ENCODE results near the gene CTU2.

CTU2 gene

GRCh38 chr16:88681709-88682451 is 24.4 kb upstream of the CTU2 start:
- DNase-seq (ENCODE audit: low spot score), result no peak

- DNase-seq (ENCODE audit: low spot score), result no peak
Measured at GRCh38 chr16:88684569-88685155, 21.6 kb upstream of the CTU2 start.

GRCh38 chr16:88685156-88686061 is 20.9 kb upstream of the CTU2 start:
- no peak for DNase-seq (ENCODE audit: low spot score)

GRCh38 chr16:88686062-88686438 is 20.3 kb upstream of the CTU2 start:
- DNase-seq (ENCODE audit: low spot score), result no peak

- peak; percentile 78 for DNase-seq (ENCODE audit: low spot score)
Measured at GRCh38 chr16:88686439-88687253, 19.7 kb upstream of the CTU2 start, which contains the start of gene SNAI3. Gene SNAI3 (minus strand): TSS chr16:88686507. CDS start chr16:88686406, 101 bp downstream.

GRCh38 chr16:88687254-88687576 is 19.1 kb upstream of the CTU2 start:
- no peak for DNase-seq (ENCODE audit: low spot score)

GRCh38 chr16:88687676-88688012 is 18.7 kb upstream of the CTU2 start:
- DNase-seq (ENCODE audit: low spot score), result no peak

- no peak for DNase-seq (ENCODE audit: low spot score)
Measured at GRCh38 chr16:88688013-88688778, 18.1 kb upstream of the CTU2 start.

- DNase-seq (ENCODE audit: low spot score), result no peak
Measured at GRCh38 chr16:88690341-88691128, 15.8 kb upstream of the CTU2 start.

GRCh38 chr16:88691129-88691813 is 15.0 kb upstream of the CTU2 start:
- DNase-seq (ENCODE audit: low spot score), result no peak

GRCh38 chr16:88691924-88692560 is 14.3 kb upstream of the CTU2 start:
- DNase-seq (ENCODE audit: low spot score), result no peak

- no peak for DNase-seq (ENCODE audit: low spot score)
Measured at GRCh38 chr16:88692861-88693260, 13.4 kb upstream of the CTU2 start.

- no peak for DNase-seq (ENCODE audit: low spot score)
Measured at GRCh38 chr16:88693420-88694177, 12.7 kb upstream of the CTU2 start.

- DNase-seq (ENCODE audit: low spot score), result no peak
Measured at GRCh38 chr16:88694221-88695087, 11.8 kb upstream of the CTU2 start.

GRCh38 chr16:88695218-88695617 is 11.1 kb upstream of the CTU2 start:
- DNase-seq (ENCODE audit: low spot score), result no peak

GRCh38 chr16:88695753-88696152 is 10.6 kb upstream of the CTU2 start:
- no peak for DNase-seq (ENCODE audit: low spot score)

- DNase-seq (ENCODE audit: low spot score), result no peak
Measured at GRCh38 chr16:88696441-88696840, 9.9 kb upstream of the CTU2 start.
